Kidney (tissue), 14 donors: ENCODE results near the gene CCDC50. TPM values are rescaled to one million over a fixed set of nuclear protein-coding genes. Genes with fewer than 3 reads are reported as not detected.

Experiments used
- DNase-seq, 5 donors: peaks; one replicate each; pipeline ENCODE4 v3.0.0-alpha.2; 2013 to 2020
- FAIRE-seq: peaks from 2 replicates; lab custom pipeline; 2012; peaks lifted over from hg19 to GRCh38; lab: Jason Lieb, UNC
- H3K27ac ChIP-seq, 2 donors: one replicate each; pipeline ENCODE4 v1.7.0; 2013; ENCODE audit warnings: low read depth in 2 of 2, low read length in 2 of 2, inconsistent platforms in 1 of 2
- H3K27me3 ChIP-seq: one replicate; pipeline ENCODE4 v1.7.1; 2013; ENCODE audit warnings: low read length, inconsistent platforms; ENCODE audit not compliant: control insufficient read depth, insufficient read depth
- H3K36me3 ChIP-seq, 3 donors: one replicate each; pipeline versions ENCODE4 v1.7.0 to v1.7.1; 2013; ENCODE audit warnings: low read length in 3 of 3, control low read depth in 1 of 3, inconsistent platforms in 1 of 3; ENCODE audit not compliant: insufficient read depth in 3 of 3, control insufficient read depth in 2 of 3
- H3K4me1 ChIP-seq, 3 donors: one replicate each; pipeline versions ENCODE4 v1.7.0 to v1.7.1; 2013; ENCODE audit warnings: low read length in 3 of 3, inconsistent platforms in 1 of 3, low read depth in 1 of 3; ENCODE audit not compliant: control insufficient read depth in 2 of 3, insufficient read depth in 2 of 3
- H3K4me3 ChIP-seq, 3 donors: one replicate each; pipeline versions ENCODE4 v1.7.0 to v1.8.1; 2013; ENCODE audit warnings: low read length in 3 of 3, control low read depth in 1 of 3, inconsistent platforms in 1 of 3
- H3K9ac ChIP-seq, 3 donors: one replicate each; pipeline versions ENCODE4 v1.7.0 to v1.7.1; 2013; ENCODE audit warnings: low read length in 3 of 3, control low read depth in 1 of 3, inconsistent platforms in 1 of 3
- H3K9me3 ChIP-seq, 3 donors: one replicate each; pipeline versions ENCODE4 v1.7.0 to v1.7.1; 2013; ENCODE audit warnings: low read length in 3 of 3, control low read depth in 1 of 3, inconsistent platforms in 1 of 3; ENCODE audit not compliant: control insufficient read depth in 2 of 3, insufficient read depth in 1 of 3
- CTCF ChIP-seq: IDR thresholded peaks from 3 replicates; pipeline ENCODE4 v1.5.1; 2012; ENCODE audit warnings: mild to moderate bottlenecking, moderate library complexity, borderline replicate concordance; ENCODE audit not compliant: insufficient read depth; ENCODE audit errors: extremely low read depth
- intact Hi-C: fragments of 100-400 bp; cut with DNase I; formaldehyde crosslinking; loops from one replicate; pipeline ENCODE4 v1.11.1; 2022
- polyA plus RNA-seq: library from polyadenylated mRNA; stranded (reverse); fragments of 350-450 nt; fragmentation: Illumina TruSeq; extraction: RNeasy Lipid Tissue Mini Kit (QIAGEN cat#74804); gene quantifications from one replicate; pipeline ENCODE4 v1.2.3, GENCODE V29; 2014; ENCODE audit warnings: low read depth, low replicate concordance; ENCODE audit not compliant: insufficient read depth
- total RNA-seq: library from RNA; stranded (reverse); fragmentation: NEBNext Ultra II Directional; extraction: Animal tissue kit (Norgen Biotek cat#: 25700); gene quantifications from one replicate; pipeline ENCODE4 v1.2.1, GENCODE V29; 2021
- donor health status: control.
- donor health status: control.
- donor health status: control.
- donor health status: control.
- donor health status: control.
- donor health status: DM: yes; HTN: yes; CAD: no.
- donor health status: Normal renal cell carcinoma (clear cell type).

The CCDC50 gene
- total and polyA plus RNA-seq, 2 donors from 2014 or later: 34.7 to 105 TPM

DNA sequence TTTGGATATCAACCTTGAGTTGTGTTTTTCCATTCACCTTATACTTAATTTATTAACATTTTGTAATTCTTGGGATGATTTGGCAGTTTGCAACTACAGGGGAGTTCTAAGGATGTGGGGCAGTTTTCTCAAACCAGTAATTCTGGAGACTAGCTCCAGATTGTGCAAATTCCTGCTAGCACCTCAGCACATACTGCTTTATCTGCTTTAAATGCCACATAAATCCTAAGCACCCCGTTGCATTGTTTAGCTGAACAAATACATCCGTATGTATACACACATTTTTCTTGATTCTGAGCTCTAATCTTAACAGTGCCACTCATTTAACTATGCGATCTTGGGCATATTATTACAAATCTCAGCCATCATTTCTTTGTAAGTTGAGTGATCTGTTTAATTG, 18.0 kb downstream of the CCDC50 start:
- DNase-seq (no peak), FAIRE-seq (no peak)
- TF ChIP-seq CTCF: no peak
- intact Hi-C loops: no loop called here
- no peaks in the 10 kb centered on the region for H3K27me3 ChIP-seq
- peaks cover 0 to 19% (median 0%) of the 10 kb centered on the region in 3 donors for H3K4me1 ChIP-seq
- no peak overlapping the region for H3K27ac ChIP-seq
- H3K9me3 ChIP-seq: no peaks in the 10 kb centered on the region
- no peak overlapping the region for H3K4me3 ChIP-seq
- no peak overlapping the region for H3K9ac ChIP-seq
- no peaks in the 10 kb centered on the region for H3K36me3 ChIP-seq

GRCh38 chr3:191348098-191348497, 18.9 kb downstream of the CCDC50 start:
- Histone ChIP-seq H3K27me3 (no peaks in the 10 kb centered on the region), H3K4me1 (peaks cover 0 to 18% (median 0%) of the 10 kb centered on the region in 3 donors), H3K9me3 (no peaks in the 10 kb centered on the region), H3K4me3 (no peak overlapping the region), H3K9ac (no peak overlapping the region), H3K27ac (no peak overlapping the region), H3K36me3 (no peaks in the 10 kb centered on the region)
- DNase-seq: no peak
- no peak for TF ChIP-seq CTCF
- FAIRE-seq: no peak
- intact Hi-C loops: no loop called here

GRCh38 chr3:191350396-191351090, 21.3 kb downstream of the CCDC50 start:
- Histone ChIP-seq H3K27me3 (no peaks in the 10 kb centered on the region), H3K4me3 (peak overlapping the region in 1 of 3 donors; percentile 6), H3K9me3 (no peaks in the 10 kb centered on the region), H3K4me1 (peaks cover 0 to 28% (median 0%) of the 10 kb centered on the region in 3 donors), H3K27ac (peak overlapping the region in 1 of 2 donors; percentile 5), H3K36me3 (no peaks in the 10 kb centered on the region), H3K9ac (no peak overlapping the region)
- no peak for TF ChIP-seq CTCF
- no peak for FAIRE-seq
- intact Hi-C loops: no loop called here
- no peak for DNase-seq

DNA sequence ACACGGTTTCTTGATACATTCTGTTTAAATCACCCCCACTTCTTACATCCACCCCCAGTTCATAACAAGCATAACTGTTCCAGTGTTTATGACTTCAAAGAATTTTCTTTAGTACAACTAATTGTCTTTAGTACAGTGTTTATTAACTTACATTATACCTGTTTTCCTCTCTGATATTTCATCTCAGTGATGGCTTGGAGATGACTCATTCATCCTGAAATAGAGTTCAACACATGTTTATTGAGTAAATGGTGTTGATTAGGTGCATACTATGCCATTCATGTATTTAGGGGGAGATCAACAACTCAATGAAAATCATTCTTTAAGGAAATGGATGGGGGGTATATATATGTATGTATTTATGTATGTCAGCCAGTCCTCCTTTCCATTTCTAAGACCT, 22.8 kb downstream of the CCDC50 start:
- H3K27me3 ChIP-seq: no peaks in the 10 kb centered on the region
- no peaks in the 10 kb centered on the region for H3K36me3 ChIP-seq
- no peak for FAIRE-seq
- no peaks in the 10 kb centered on the region for H3K9me3 ChIP-seq
- no peak overlapping the region for H3K27ac ChIP-seq
- DNase-seq: no peak
- intact Hi-C loops: no loop called here
- H3K4me3 ChIP-seq: no peak overlapping the region
- no peak for TF ChIP-seq CTCF
- H3K9ac ChIP-seq: no peak overlapping the region
- peaks cover 0 to 38% (median 0%) of the 10 kb centered on the region in 3 donors for H3K4me1 ChIP-seq
